ENCODE measurements around the gene TBC1D2B.
"Not testable (repeated sequence)": the region's sequence is repeated elsewhere in the genome, so short reads cannot be mapped to it uniquely, and the experiment has no call there.

The TBC1D2B gene

GRCh38 chr15:77953926-77954325, 123.6 kb downstream of the TBC1D2B start:
- not testable (repeated sequence) for DNase-seq (ENCODE audit: low read depth in 3 of 3, low spot score in 1 of 3)

- DNase-seq (ENCODE audit: low read depth in 3 of 3, low spot score in 1 of 3): not testable (repeated sequence)
These were observed 124.5 kb downstream of the TBC1D2B start for GRCh38 chr15:77952928-77953446.

GRCh38 chr15:77951105-77951786, 126.3 kb downstream of the TBC1D2B start:
- not testable (repeated sequence) for DNase-seq (ENCODE audit: low read depth in 3 of 3, low spot score in 1 of 3)

GRCh38 chr15:77950470-77950869, 127.0 kb downstream of the TBC1D2B start:
- DNase-seq (ENCODE audit: low read depth in 3 of 3, low spot score in 1 of 3): not testable (repeated sequence)

- DNase-seq (ENCODE audit: low read depth in 3 of 3, low spot score in 1 of 3): no peak
These were observed 131.9 kb downstream of the TBC1D2B start for GRCh38 chr15:77945566-77945965.
